ENCODE data around the gene SCAANT1. TPM values are rescaled to one million over a fixed set of nuclear protein-coding genes. Genes with fewer than 3 reads are reported as not detected.

SCAANT1 gene
- total RNA-seq, 1 donor from 2014 or later, result not detected

GRCh38 chr3:63911509-63911872 is 692 bp downstream of the SCAANT1 start:
- Histone ChIP-seq H3K27me3 (ENCODE audit: control insufficient read depth, insufficient read depth, low read length) (no peaks in the 10 kb centered on the region), H3K4me3 (ENCODE audit: low read depth, low read length) (peak overlapping the region; percentile 52), H3K36me3 (ENCODE audit: control insufficient read depth, insufficient read depth, low read length) (no peaks in the 10 kb centered on the region)
- no peak for FAIRE-seq
- DNase-seq (ENCODE audit: low read depth), result peak; percentile 42
- no peak for TF ChIP-seq CTCF (IDR thresholded peaks at IDR 0.05; ENCODE audit: insufficient read depth, low read length, severe bottlenecking)

GRCh38 chr3:63910891-63911290 is 1.3 kb downstream of the SCAANT1 start:
- Histone ChIP-seq H3K27me3 (ENCODE audit: control insufficient read depth, insufficient read depth, low read length) (no peaks in the 10 kb centered on the region), H3K4me3 (ENCODE audit: low read depth, low read length) (no peak overlapping the region), H3K36me3 (ENCODE audit: control insufficient read depth, insufficient read depth, low read length) (no peaks in the 10 kb centered on the region)
- no peak for TF ChIP-seq CTCF (IDR thresholded peaks at IDR 0.05; ENCODE audit: insufficient read depth, low read length, severe bottlenecking)
- DNase-seq (ENCODE audit: low read depth), result peak; percentile 45
- no peak for FAIRE-seq

- no peak for FAIRE-seq
Observed at GRCh38 chr3:63910001-63910400, 2.2 kb downstream of the SCAANT1 start.

GRCh38 chr3:63909431-63909830 is 2.8 kb downstream of the SCAANT1 start:
- Histone ChIP-seq H3K4me3 (ENCODE audit: low read depth, low read length) (no peak overlapping the region), H3K27me3 (ENCODE audit: control insufficient read depth, insufficient read depth, low read length) (no peaks in the 10 kb centered on the region), H3K36me3 (ENCODE audit: control insufficient read depth, insufficient read depth, low read length) (no peaks in the 10 kb centered on the region)
- DNase-seq (ENCODE audit: low read depth) (no peak), FAIRE-seq (no peak)
- no peak for TF ChIP-seq CTCF (IDR thresholded peaks at IDR 0.05; ENCODE audit: insufficient read depth, low read length, severe bottlenecking)

More at GRCh38 chr3:63910001-63910400, 2.2 kb downstream of the SCAANT1 start:
- no peak for TF ChIP-seq CTCF (IDR thresholded peaks at IDR 0.05; ENCODE audit: insufficient read depth, low read length, severe bottlenecking)
- H3K4me3 ChIP-seq (ENCODE audit: low read depth, low read length), result no peak overlapping the region
- H3K27me3 ChIP-seq (ENCODE audit: control insufficient read depth, insufficient read depth, low read length), result no peaks in the 10 kb centered on the region
- H3K36me3 ChIP-seq (ENCODE audit: control insufficient read depth, insufficient read depth, low read length), result no peaks in the 10 kb centered on the region
- no peak for DNase-seq (ENCODE audit: low read depth)

GRCh38 chr3:63908776-63909175 is 3.4 kb downstream of the SCAANT1 start:
- Histone ChIP-seq H3K27me3 (ENCODE audit: control insufficient read depth, insufficient read depth, low read length) (no peaks in the 10 kb centered on the region), H3K36me3 (ENCODE audit: control insufficient read depth, insufficient read depth, low read length) (no peaks in the 10 kb centered on the region), H3K4me3 (ENCODE audit: low read depth, low read length) (no peak overlapping the region)
- DNase-seq (ENCODE audit: low read depth) (no peak), FAIRE-seq (no peak)
- no peak for TF ChIP-seq CTCF (IDR thresholded peaks at IDR 0.05; ENCODE audit: insufficient read depth, low read length, severe bottlenecking)

- FAIRE-seq, result no peak
- no peaks in the 10 kb centered on the region for H3K27me3 ChIP-seq (ENCODE audit: control insufficient read depth, insufficient read depth, low read length)
- peak; percentile 15 for TF ChIP-seq CTCF (IDR thresholded peaks at IDR 0.05; ENCODE audit: insufficient read depth, low read length, severe bottlenecking)
- no peaks in the 10 kb centered on the region for H3K36me3 ChIP-seq (ENCODE audit: control insufficient read depth, insufficient read depth, low read length)
- H3K4me3 ChIP-seq (ENCODE audit: low read depth, low read length), result no peak overlapping the region
- DNase-seq (ENCODE audit: low read depth), result no peak
Observed at GRCh38 chr3:63908081-63908736, 4.0 kb downstream of the SCAANT1 start.
